GM19193 (cell line): Measurements from ENCODE around the gene C5orf47.

Source experiments
- POLR2A ChIP-seq: IDR thresholded peaks from 4 replicates; pipeline ENCODE4 v1.6.1; 2011; ENCODE audit not compliant: insufficient read depth, insufficient read length; ENCODE audit errors: extremely low read depth

C5orf47 gene, protein sequence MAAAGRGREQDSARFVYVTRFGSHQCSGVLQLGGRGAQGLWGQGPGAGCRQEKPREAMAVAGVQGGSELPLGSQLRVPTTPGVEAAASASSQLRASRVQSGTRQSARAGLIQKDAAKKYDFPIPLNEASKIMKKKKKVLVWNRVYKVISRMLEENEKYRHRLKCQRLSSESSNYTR

DNA sequence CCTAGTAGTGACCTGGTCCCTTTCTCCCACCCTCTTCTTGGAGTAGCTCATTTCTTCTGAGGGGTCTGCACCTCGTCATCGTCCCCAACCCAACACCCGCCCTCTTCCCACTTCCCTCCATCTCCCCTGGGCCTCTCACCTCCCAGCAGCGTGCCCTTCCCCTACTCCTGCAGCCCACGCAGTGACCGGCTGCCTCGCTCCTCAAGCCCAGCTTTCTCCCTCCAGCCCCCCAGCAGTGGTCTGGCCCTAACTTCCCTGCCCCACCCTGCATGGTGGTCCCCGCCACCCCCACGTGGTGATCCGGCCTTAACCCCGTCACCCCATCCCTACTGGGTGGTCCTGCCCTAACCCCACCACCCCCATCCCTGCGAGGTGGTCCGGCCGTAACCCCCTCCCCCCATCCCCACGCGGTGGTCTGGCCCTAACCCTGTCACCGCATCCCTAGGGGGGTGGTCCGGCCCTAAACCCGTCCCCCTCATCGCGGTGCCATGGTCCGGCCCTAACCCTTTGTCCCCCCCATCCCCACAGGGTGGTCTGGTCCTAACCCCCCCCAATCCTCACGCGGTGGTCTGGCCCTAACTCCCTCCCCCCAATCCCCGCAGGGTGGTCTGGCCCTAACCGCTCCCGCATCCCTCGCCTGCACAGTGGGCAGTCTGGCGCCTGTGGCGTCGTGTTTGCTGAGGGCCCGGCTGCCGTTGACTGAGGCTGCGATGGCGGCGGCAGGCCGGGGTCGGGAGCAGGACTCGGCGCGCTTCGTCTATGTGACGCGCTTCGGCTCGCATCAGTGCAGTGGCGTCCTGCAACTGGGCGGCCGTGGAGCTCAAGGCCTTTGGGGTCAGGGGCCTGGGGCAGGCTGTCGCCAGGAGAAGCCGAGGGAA is at the start of gene C5orf47:
Gene C5orf47 (plus strand): TSS at position 617 of the 878 bp plus-strand sequence. CDS start 94 bp downstream, at position 711.
- TF ChIP-seq POLR2A, result no peak

DNA sequence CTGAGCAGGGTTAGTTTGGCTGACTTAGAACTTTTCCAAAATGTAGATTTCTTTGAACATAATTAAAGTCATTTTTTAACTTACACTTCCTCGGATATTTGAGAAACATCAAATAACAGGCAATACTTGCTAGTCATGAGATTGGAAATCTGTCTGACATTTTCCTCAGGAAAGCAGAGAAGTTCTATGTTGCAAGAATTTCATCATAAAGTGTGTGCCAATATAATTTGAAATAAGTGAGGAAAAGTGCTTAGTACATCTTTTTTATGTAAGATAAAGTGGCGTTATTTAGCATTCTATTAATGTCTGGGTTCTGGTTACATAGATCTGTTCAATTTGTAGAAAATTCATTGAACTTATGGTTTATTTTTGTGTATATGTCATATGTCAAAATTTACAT is 48.7 kb upstream of the C5orf47 start:
- no peak for TF ChIP-seq POLR2A

DNA sequence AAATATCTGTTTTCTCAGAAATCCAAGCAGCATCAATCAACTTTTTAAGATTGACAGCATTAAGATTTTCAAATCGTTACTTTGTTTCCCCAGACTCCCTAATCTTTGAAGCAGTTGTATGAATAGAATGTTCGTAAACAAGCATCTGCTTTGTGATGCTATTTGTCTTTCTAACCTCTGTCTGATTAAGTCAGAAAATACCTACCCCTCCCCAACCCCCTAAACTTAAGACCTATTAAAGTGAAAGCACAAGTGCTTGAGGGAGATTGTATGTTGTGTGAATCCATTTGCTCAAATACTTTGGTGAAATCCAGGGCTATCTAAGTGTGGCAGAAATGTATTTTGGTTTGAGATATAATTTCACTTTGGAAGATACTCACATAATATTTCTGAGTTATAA is 47.9 kb upstream of the C5orf47 start:
- TF ChIP-seq POLR2A, result no peak

DNA sequence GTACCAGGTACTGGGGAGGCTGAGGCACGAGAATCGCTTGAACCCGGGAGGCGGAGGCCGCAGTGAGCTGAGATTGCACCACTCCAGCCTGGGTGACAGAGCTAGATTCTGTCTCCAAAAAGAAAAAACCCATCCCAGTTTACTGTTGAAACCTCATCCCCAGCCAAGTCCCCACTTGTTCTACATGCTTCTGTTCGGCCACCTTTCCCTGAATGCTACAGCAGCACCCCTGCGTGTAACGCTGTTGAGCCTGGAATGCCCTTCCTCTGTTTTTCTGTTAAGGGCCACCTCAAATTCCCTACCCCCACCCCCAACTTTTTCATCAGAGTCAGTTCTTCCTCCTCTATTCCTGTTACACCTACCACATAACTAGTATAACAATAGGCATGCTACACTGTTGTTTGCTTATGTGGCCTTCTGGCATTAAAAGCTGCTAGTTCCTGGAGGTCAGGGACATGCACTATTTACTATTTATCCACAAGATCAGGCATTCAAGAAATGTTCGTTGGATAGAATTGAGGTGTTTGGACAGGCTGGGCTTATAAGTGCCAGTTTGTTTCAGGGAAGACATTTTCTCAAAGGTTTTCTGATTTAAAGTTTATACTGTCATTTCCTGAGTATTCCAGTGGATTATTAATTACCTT is 47.1 kb upstream of the C5orf47 start:
- TF ChIP-seq POLR2A, result no peak

DNA sequence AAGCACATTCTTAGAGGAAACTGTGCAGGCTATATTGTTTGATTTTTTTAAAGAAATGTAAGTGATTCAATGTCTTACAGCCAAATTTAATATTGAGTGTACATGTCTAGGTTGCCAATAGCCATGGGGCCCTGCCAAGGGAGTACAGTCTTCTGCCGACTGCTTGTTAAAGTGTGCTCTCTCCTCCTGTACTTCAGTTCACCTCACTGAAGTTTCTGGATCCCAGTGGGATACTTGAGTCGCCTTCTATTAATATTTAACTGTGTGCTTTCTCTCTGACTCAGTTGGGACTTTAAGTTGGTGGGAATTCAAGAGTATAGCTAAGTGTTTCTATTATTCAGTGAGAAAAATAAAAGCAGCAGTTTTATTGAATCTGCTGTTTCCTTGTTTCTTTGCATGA is 44.5 kb upstream of the C5orf47 start:
- no peak for TF ChIP-seq POLR2A

DNA sequence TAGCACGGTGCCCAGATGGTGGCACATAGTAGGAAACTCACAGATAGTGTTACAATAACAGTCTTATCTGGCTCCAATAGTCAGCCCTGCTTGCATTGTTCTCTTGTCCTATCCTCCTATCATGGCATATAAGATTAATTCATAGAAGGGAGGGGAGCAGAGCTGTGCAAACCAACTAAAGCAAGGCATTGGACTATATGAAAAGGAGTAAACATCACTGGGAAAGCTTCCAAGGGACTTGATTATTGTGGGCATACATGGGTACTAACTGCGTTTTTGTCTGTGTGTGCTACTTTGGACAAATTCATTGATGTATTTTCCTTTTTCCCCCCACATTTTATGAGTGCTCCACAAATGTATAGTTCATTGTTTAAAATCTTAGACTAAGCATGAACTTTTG is 43.8 kb upstream of the C5orf47 start:
- TF ChIP-seq POLR2A, result no peak

DNA sequence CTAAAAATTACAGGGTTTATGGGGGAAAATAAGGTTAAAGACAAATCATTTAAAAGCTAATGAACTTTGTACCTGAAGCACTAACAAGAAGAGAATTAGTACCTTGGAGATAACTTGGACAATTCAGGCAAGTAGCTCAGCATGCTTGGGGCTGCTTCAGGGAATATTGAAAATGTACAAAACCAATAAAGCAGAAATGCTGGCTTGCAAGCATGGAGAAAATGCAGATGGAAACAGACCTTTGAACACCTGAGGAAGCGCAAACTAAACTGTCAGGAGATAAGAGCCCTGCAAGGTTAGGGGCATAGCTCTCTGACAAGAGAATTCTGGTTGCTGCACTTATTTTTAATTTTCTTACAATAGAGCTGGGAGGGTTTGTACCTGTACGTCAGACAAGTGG is 42.6 kb upstream of the C5orf47 start:
- no peak for TF ChIP-seq POLR2A

DNA sequence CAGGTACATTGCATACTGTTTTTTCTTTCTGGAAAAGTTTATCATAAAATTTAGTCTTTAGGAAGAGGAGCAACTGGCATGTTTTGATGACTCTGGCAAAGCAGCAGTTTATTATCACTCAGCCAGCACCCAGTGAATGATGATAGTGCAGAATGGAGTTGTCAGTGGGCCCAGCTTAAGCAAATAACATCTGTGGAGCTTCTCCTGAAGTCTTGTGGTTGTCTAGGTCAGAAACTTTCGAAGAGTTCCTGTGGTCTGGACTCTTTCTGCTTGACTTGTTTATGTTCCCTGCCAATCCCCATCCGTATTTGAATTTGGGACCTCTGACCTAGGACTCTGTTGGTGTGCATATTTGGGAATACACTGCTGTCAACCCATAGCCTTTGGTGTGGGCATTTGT is 38.1 kb upstream of the C5orf47 start:
- no peak for TF ChIP-seq POLR2A

DNA sequence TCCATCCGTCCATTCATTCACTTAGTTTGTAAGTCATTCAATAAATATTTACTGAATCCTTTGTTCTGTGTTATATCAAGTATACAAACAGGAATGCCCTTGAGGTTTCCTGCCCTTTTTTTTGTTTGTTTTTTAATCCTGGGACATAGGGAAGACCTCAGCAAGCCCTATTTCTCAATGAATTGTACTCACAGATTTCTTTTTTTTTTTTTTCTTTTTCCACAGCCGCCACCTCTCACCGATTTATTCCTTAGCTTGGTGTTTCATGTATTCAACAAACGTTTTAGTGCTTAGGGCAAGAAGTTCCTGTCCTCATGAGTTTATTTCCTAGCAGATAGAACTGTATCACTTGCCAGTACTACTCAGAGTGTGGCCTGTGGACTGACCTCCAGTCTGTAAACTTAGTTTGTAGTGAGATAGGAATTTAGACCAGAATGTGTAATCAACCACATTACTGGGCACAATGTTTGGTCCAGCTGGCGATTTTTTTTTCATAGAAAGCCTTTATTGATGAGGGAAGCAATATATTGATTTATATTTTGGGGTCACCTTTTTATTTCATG is 35.4 kb upstream of the C5orf47 start:
- TF ChIP-seq POLR2A, result no peak

DNA sequence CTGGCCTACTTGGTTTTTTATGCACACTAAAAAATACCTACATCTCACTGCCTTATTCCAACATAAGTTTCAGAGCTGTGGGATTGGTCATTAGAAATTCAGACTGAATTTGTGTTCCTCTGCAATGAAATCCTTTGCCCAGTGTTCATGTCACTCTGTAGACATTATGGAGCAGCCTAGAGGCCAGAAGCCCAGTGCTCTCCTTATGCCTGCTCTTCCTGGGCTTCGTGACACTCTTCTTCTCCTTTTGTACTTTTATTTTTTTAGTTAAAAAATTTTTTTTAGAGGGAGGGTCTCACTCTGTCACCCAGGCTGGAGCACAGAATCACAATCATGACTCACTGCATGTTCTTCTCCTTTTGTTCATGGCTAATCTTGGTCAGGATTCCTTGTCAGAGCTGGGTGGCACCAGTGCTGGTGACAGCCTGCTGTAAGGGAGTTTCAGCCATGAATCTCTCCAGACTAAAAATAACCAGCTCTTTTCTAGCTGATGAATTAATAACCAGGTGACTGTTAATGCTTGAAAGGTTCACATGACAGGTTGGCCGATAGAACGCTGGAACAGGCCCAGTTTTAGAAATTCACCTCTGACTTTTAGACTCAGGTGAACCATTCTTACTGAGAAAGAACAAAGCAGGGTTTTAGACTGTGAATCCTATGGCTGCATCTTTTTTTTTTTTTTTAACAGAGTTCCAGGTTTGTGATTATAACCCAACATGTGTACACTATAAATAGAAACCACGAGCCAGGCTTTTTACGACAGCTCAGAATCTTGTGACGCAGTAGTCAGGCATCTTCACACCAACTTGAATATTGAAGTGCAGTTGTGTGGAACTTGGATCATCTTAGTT is 34.1 kb upstream of the C5orf47 start:
- no peak for TF ChIP-seq POLR2A

DNA sequence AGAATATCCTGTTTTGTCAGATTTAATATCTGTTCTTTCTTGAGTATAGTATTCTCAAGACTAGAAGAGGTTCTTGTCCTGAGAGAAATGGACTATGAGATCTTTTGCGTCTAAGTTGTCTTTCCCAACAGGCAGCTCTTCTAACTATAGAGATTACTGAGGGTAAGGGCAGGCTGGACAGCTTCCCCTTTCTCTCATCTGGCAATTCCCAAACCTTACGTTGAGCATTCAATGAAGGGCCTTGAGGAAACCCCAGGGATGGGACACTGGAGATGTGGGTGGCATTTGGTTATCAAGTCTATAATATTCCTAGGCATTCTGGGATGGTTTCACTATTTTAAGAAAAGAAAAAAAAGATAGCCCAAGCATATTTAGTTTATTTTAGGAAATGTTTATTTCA is 28.0 kb upstream of the C5orf47 start:
- no peak for TF ChIP-seq POLR2A

DNA sequence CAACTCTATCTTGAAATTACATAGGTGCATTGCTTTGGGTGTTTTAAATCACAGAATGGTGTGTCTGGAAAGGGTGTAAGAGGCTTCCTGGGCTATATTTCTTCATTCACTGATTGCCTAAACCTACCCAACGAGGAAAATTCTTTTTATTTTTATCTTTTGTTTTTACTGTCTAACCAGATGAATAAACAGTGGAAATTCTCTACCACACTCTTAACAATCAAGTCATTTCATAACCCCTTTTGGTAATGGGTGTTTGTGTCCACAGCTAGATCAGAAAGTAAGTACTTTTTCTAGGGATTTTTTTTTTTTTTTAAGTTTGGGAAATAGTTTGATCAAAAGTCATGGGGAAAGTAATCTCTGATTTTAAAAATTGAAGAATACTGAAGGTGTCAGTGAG is 27.6 kb upstream of the C5orf47 start:
- TF ChIP-seq POLR2A, result no peak

DNA sequence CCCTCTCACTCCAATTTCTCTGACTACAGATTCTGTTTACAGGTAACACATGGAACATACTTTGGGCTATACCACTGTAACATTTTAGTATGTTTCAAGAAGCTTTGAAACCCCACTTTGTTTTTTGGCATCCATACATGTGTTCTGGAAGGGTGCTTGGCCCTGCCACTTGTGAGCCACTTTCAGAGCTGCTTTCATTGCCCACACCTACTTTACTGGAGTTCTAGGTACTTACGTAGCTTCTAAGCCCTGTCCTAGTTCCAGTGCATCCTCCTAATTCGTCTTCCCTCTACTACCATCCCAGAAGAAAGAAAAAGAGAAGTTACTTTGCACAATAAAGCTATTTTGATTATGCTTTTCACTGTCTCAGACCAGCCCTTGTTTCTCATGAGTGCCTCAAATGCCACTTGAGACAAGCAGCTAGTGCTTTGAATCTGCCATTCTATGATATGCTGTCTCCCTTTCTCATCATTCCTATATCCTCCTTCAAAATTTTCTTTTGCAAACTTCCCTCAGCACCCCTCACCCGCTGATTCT is 26.5 kb upstream of the C5orf47 start:
- TF ChIP-seq POLR2A, result no peak

DNA sequence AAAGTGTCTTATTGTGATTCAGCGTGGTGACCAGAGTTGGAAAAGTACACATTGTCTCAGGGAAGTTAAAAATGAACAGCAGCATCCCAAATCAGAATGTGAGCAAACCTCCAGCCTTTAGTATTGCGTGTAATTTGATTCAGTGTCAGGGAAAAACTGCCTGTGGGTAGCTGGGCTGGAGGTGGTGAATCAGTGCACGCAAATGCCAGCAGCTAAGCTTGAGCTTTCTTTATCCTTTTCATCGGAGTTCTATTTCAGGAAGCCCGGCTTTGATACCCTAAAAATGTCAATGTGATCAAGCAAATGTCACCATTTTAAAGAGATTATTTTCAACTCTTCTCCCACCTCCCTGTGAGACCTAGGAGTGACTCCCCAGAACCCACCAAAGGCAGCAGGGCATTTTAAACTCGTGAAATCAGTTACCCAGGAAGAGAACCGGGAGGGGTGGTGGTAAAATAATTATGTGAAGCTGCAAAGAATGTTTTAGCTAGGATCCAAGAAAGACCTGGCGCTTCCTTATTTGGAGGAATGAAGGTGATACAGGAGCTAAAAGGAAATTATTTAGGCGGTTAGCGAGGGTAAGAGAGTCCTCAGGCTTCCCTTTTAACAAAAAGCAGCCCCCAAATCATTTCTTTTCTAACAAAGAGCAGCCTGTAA is 25.7 kb upstream of the C5orf47 start:
- TF ChIP-seq POLR2A, result no peak
